T-helper 2 cell treated with Interferon-gamma antibody and Interleukin-4, amounts not matched to agents 5 μg/mL and 100 μg/mL, for 36 hours (primary cell): ENCODE measurements around the gene SERGEF.

Source experiments
- DNase-seq: peaks from one replicate; pipeline ENCODE4 v3.0.0; 2021; ENCODE audit warnings: low spot score
- H3K27ac Mint-ChIP-seq: one replicate; pipeline ENCODE4 v1.8.0; 2021; ENCODE audit warnings: mild to moderate bottlenecking, mixed read lengths
- H3K27me3 Mint-ChIP-seq: one replicate; pipeline ENCODE4 v1.8.0; 2021; ENCODE audit warnings: low read depth, mixed read lengths
- H3K36me3 Mint-ChIP-seq: one replicate; pipeline ENCODE4 v1.8.0; 2021; ENCODE audit warnings: low read depth, mixed read lengths
- H3K4me1 Mint-ChIP-seq: one replicate; pipeline ENCODE4 v1.8.0; 2021; ENCODE audit warnings: low read depth, mixed read lengths
- H3K4me3 Mint-ChIP-seq: one replicate; pipeline ENCODE4 v1.8.0; 2022; ENCODE audit warnings: mild to moderate bottlenecking, moderate library complexity, mixed read lengths
- H3K9me3 Mint-ChIP-seq: one replicate; pipeline ENCODE4 v1.8.0; 2021; ENCODE audit warnings: mixed read lengths

SERGEF gene

DNA sequence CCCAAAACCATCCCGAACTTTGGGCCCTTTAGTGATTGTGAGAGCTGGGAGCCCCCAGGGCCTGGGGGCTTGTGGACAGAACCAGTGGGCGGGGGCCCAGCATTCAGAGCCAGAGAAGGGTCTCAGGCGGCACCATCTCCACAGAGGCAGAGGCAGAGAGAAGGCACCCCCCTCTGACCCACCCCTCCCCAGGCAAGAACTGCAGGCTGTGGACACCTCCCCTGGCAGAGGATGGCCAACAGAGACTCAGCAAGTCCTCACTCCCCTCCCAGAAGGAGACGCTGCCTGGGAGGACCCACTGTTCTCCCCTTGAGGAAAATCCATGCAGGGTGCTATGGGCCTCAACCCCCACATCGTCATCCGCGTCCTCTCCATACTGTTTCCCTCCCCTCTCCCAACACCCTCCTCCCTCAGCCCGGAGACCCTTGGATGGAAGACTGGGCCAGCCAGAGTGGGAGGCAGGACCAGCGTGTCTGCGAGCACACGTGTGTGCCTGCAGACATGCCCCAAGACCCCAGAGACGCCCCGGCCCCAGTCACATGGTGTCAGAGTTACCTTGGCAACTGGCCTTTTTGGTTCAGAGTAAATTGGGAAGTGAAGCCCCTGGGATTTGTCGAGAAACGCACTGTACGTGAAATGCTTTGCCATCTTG, 235.6 kb downstream of the SERGEF start:
- no peaks in the 10 kb centered on the region for H3K4me1 Mint-ChIP-seq

DNA sequence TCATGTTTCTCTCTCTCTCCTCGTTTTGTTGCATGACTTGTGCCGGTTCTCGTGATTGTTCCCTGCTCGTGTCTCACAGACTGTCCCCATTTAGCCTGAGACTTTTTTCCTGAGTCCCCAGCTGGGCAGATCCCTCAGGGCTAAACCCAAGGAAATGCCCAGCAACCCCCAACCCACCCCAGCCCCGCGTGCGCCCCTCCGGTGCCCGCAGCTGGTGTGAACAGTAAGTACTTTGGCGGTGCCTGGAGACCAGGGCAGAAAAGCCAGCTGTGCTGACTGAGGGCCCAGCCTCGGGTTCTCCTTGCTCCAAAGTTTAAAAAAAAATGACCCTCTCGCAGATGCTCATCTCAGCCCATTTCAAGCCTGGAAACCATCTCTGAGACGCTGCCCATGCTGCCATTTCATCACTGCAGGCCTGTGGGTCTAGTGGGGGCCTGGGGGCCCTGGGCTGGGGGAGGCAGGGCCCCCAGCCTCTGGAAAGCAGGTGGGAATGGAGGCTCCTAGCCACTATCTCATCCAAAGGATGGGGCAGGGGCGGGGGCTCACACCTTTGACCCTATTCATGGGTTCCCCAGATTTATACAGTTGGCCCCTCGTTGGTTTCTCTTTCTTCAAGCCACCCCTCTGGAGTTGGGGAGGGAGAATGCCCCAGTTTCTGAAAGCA, 236.5 kb downstream of the SERGEF start:
- no peak for DNase-seq
- H3K27ac Mint-ChIP-seq, result no peak overlapping the region
- H3K36me3 Mint-ChIP-seq, result no peaks in the 10 kb centered on the region
- H3K27me3 Mint-ChIP-seq, result no peaks in the 10 kb centered on the region
- H3K9me3 Mint-ChIP-seq, result no peaks in the 10 kb centered on the region
- no peaks in the 10 kb centered on the region for H3K4me1 Mint-ChIP-seq
- H3K4me3 Mint-ChIP-seq, result no peak overlapping the region

More for the DNA sequence above, 235.6 kb downstream of the SERGEF start:
- Mint-ChIP-seq H3K9me3 (no peaks in the 10 kb centered on the region), H3K27ac (no peak overlapping the region), H3K36me3 (no peaks in the 10 kb centered on the region), H3K27me3 (no peaks in the 10 kb centered on the region), H3K4me3 (no peak overlapping the region)
- DNase-seq, result no peak

DNA sequence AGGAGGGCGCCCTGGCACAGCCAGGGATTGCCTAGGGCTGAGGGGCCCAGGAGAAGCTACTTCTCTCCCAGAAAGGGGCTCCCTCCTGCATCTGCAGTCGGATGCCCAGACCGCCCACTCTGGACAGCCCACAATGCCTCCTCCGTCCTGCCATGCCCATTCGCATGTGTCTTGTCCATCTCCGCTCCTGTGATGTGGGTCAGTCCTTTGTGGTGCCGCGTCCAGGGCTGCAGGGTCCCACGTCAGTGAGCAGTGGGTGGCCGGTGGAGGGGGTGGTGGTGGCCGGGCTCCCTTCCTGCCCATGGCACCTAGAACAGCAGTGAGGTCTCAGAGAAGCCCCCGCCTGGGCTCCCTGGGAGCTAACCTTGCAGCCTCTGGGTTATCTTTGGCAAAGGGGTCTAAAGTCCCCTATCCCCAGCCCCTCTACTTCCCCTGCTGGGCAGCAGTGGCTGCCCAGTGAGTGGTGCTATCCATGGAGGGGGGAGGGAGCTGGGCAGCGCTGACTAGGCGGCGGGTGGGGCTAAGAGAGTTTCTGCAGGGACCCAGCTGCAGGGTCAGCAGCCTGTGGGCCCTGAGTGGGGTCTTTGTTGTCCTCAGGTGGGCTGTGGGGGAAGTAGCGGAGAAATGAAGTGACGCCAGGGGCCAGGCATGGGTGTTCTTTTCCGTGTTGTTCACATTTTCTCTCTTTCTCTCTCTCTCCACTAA, 237.2 kb downstream of the SERGEF start:
- Mint-ChIP-seq H3K27ac (no peak overlapping the region), H3K4me1 (no peaks in the 10 kb centered on the region), H3K27me3 (no peaks in the 10 kb centered on the region), H3K9me3 (no peaks in the 10 kb centered on the region), H3K4me3 (no peak overlapping the region), H3K36me3 (no peaks in the 10 kb centered on the region)
- no peak for DNase-seq

DNA sequence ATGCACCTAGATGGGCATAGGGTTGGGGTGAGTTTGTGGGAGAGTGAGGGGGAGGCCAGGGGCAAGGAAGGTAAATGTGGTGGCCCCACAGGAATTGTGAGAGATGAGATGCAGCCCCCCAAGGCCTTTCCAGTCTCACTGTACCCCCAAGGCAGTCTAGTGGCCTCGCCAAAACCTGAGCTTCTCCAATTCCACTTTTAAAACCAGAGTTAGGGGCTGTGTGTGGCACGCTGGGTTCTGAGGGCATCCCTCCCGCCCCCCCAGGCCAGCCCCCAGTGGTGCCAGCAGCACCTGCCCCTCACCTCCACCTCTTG, 237.9 kb downstream of the SERGEF start:
- no peaks in the 10 kb centered on the region for H3K36me3 Mint-ChIP-seq
- no peaks in the 10 kb centered on the region for H3K27me3 Mint-ChIP-seq
- no peak overlapping the region for H3K4me3 Mint-ChIP-seq
- DNase-seq, result no peak
- no peak overlapping the region for H3K27ac Mint-ChIP-seq
- no peaks in the 10 kb centered on the region for H3K4me1 Mint-ChIP-seq
- no peaks in the 10 kb centered on the region for H3K9me3 Mint-ChIP-seq

DNA sequence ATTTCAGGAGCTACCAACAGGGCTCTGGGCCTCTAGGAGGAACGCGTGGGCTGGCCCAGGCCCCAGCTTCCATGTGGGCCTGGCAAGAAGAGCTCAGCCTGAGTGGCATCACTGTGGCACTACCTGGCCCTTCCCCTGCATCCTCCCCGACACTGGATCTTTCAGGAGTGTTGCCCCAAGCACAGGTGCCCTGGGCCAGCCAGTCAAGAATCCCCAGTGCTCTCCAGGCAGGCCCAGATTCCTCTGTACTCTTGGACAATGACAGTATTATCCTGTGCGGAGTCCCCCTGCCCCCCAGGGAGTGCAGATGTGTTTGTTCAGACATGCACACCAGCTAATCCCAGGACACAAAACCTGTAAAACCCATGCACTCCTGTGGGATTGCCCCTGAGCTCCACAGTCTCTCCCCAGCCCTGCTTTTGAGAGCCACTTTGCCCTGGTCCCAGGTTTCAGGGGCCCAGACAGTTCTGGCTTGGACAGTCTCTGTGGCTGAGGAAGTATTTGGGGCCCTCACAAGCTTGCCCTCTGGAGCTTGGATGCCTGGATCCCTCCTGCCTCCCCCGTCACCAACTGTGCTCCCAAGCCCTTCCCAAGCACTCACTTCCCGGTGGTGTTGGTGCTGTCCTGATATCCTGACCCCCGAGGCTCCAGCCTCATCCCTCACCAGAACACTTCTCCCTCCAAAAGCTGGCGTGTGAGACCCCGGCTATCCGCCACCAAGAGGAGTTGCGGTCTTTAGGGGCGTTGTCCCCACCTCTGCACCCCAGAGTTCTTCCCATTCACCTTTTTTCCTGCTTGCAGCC, 238.4 kb downstream of the SERGEF start:
- Mint-ChIP-seq H3K4me1 (no peaks in the 10 kb centered on the region), H3K27ac (no peak overlapping the region), H3K36me3 (no peaks in the 10 kb centered on the region), H3K9me3 (no peaks in the 10 kb centered on the region), H3K27me3 (no peaks in the 10 kb centered on the region), H3K4me3 (no peak overlapping the region)
- no peak for DNase-seq

DNA sequence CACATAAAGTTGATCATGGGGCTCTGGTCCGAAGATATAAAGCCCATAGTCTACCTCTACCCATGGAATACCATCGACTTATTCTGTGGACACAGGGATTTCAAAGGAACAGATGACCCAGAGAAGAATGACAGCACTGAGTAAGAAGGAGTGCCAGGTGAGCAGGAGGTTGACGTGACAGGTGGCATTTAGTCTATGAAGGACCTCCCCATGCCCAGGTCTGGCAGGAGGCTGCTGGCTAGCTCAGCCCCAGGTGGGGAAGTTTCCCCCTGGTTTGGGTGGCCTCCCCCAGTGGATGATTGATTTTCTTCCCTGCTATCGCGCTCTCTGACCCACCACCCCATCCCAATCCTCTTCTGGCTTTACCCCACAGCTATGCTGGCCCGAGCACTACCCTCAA, 239.2 kb downstream of the SERGEF start:
- Mint-ChIP-seq H3K27ac (no peak overlapping the region), H3K4me1 (no peaks in the 10 kb centered on the region), H3K9me3 (no peaks in the 10 kb centered on the region), H3K27me3 (no peaks in the 10 kb centered on the region), H3K36me3 (no peaks in the 10 kb centered on the region), H3K4me3 (no peak overlapping the region)
- no peak for DNase-seq

DNA sequence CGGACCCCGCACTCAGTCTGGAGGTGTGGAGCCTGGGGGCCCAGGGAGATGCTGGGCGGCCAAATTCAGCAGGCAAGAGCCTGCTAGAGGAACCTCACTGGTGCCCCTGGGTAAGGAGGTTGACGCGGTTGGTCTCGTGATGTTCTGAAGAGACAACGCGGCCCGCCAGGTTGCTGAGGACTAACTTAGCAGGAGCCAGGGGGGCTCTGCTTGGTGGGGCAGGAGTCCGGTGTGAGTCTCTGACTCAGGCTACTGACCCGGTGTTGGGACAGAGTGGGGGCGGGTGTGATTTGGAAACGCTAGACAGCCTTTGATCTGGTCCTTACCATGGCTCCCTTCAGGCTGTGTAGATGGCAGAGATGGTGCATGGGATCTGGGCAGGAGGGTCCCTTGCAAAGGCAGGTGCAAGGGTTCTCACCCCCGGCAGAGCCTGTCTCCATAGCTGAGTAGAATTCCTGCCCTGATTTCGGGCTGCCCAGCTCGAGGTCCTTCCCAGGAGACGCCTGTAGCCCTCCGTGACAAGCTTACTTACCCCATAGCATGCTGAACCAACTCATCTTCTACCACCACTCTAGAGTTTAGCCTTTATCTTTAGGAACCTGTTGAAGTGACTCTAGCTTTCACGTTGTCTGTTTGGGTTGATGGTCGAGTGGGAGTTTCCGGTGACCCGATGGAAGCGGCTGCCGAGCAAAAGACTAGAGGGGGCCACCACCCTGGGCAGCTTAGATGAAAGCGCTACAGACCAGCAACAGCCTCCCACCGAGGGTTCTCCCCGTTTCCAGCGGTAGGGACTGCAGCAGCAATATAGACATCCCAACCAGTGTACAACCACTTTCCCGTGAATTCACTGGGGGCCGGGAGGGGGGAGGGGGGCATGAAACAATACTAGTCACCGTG, 239.9 kb downstream of the SERGEF start:
- Mint-ChIP-seq H3K36me3 (no peaks in the 10 kb centered on the region), H3K27ac (no peak overlapping the region), H3K9me3 (no peaks in the 10 kb centered on the region), H3K4me1 (no peaks in the 10 kb centered on the region), H3K4me3 (no peak overlapping the region), H3K27me3 (no peaks in the 10 kb centered on the region)
- DNase-seq, result no peak

DNA sequence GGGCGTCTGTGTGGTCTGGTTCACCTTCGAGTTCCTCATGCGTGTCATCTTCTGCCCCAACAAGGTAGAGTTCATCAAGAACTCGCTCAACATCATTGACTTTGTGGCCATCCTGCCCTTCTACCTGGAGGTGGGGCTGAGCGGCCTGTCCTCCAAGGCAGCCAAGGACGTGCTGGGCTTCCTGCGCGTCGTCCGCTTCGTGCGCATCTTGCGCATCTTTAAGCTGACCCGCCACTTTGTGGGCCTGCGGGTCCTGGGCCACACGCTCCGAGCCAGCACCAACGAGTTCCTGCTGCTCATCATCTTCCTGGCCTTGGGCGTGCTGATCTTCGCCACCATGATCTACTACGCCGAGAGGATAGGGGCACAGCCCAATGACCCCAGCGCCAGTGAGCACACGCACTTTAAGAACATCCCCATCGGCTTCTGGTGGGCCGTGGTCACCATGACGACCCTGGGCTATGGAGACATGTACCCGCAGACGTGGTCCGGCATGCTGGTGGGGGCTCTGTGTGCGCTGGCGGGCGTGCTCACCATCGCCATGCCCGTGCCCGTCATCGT, 240.9 kb downstream of the SERGEF start:
- Mint-ChIP-seq H3K27ac (no peak overlapping the region), H3K27me3 (no peaks in the 10 kb centered on the region), H3K4me1 (no peaks in the 10 kb centered on the region), H3K36me3 (no peaks in the 10 kb centered on the region), H3K4me3 (no peak overlapping the region), H3K9me3 (no peaks in the 10 kb centered on the region)
- DNase-seq, result no peak

DNA sequence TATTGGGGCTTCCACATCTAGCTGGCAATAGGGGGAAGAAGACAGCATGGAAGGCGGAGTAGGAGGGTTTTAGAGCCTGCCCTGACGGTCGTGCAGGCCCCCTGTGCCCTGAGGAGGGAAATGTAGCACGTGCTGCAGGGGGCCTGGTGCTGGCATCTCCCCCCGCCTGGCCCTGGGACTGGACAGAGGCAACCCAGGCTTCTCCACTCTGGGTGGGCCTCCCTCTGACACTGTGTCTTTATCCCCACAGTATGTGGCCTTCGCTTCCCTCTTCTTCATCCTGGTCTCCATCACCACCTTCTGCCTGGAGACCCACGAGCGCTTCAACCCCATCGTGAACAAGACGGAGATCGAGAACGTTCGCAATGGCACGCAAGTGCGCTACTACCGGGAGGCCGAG, 241.4 kb downstream of the SERGEF start:
- Mint-ChIP-seq H3K27ac (no peak overlapping the region), H3K4me1 (no peaks in the 10 kb centered on the region), H3K9me3 (no peaks in the 10 kb centered on the region), H3K27me3 (no peaks in the 10 kb centered on the region), H3K36me3 (no peaks in the 10 kb centered on the region), H3K4me3 (no peak overlapping the region)
- DNase-seq, result no peak

DNA sequence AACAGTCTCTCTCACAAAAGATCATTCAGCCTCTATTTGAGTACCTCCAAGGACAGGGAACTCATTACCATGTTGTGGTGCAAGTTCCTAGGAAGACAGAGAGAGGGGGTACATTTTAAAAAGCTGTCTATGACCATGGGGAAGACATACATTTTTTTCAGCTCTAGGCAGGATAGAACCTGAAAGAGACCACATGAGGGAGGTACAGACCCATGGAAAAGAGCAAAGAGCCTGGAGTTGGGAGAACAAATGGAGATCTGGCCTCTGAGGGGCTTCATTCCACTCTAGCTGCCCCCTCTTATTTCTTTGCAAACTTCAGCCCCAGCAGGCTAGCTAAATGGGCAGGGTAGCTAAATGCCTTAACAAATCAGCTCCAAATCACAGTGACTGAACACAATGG, 241.9 kb downstream of the SERGEF start:
- Mint-ChIP-seq H3K4me3 (no peak overlapping the region), H3K9me3 (no peaks in the 10 kb centered on the region), H3K36me3 (no peaks in the 10 kb centered on the region), H3K27me3 (no peaks in the 10 kb centered on the region), H3K27ac (no peak overlapping the region), H3K4me1 (no peaks in the 10 kb centered on the region)
- no peak for DNase-seq

DNA sequence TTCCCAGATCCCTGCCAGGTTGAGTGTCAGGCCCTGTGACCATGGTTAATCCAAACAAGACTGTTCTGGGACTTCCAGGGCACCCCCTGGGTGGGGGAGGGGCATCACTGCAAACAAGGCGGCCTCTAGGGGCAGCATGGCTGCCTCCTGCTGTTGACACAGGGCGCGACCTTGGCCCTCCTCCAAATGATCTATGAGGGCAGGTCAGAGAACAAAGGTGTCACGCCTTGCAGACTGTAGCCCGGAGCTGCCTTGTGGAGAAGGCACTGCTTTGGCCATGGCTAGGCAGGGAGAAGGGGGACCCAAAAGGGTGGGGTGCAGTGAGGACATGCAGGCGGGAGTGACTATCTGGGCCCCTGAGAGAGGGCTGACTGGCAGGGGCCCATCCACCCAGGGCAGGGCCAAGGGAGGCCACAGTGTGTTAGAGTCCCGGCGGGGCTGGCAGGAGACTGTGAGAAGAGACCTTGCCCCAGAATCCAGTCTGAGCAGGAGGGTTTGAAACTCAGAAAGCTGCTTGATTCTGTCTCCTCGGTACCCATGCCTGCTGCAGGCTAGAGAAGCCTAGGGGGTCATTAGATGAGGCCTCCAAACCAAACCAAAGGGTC, 242.7 kb downstream of the SERGEF start:
- Mint-ChIP-seq H3K27me3 (no peaks in the 10 kb centered on the region), H3K4me1 (no peaks in the 10 kb centered on the region), H3K4me3 (no peak overlapping the region), H3K36me3 (no peaks in the 10 kb centered on the region), H3K27ac (no peak overlapping the region), H3K9me3 (no peaks in the 10 kb centered on the region)
- no peak for DNase-seq

DNA sequence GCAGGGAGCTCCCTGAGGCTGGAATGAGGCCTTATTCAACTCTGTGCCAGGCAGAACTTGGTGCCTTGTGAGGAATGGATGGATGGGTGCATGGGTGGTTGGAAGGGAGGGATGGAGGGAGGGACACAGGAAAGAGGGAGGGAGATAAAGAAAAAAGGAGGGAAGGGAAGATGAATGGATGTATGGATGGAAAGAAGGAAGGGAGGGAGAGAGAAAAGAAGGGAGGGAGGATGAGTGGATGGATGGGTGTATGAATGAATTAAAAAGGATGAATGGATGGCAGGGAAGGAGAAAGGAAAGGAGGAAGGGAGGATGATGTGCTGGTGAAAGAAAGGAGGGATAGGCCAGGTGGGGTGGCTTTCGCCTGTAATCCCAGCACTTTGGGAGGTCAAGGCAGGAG, 243.6 kb downstream of the SERGEF start:
- no peaks in the 10 kb centered on the region for H3K36me3 Mint-ChIP-seq

DNA sequence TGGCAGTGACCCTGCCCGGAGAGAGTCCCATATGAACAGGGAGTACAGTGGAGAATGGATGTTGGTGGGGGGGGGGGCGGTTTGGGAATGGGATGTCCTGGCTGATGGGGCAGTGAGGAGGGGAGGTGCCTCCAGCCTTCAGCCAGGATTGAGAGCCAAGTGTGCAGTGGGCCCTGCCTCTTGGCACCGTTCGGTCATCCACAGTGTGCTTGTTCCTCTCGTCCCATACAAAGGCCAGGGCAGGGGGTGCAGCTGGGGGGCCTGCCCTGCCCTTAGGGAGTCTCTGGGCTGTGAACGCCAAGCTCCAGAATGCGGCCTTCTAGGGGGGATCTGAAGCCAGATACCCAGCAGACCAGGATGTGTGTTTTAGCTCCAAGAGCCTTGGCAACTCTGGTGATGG, 244.3 kb downstream of the SERGEF start:
- DNase-seq, result no peak
- no peaks in the 10 kb centered on the region for H3K27me3 Mint-ChIP-seq
- H3K9me3 Mint-ChIP-seq, result no peaks in the 10 kb centered on the region
- no peaks in the 10 kb centered on the region for H3K36me3 Mint-ChIP-seq
- no peaks in the 10 kb centered on the region for H3K4me1 Mint-ChIP-seq
- no peak overlapping the region for H3K27ac Mint-ChIP-seq
- no peak overlapping the region for H3K4me3 Mint-ChIP-seq

More for the DNA sequence above, 243.6 kb downstream of the SERGEF start:
- Mint-ChIP-seq H3K4me1 (no peaks in the 10 kb centered on the region), H3K4me3 (no peak overlapping the region), H3K9me3 (no peaks in the 10 kb centered on the region), H3K27me3 (no peaks in the 10 kb centered on the region), H3K27ac (no peak overlapping the region)
- DNase-seq, result no peak
